ENCODE data around the gene TDO2.

GRCh38 chr4:155901013-155901412 lies 2.5 kb upstream of the TDO2 start:
- TF ChIP-seq RFX5 (IDR thresholded peaks at IDR 0.05; ENCODE audit: low read depth, low read length): no peak
- no peak for TF ChIP-seq CTCF (conservative IDR thresholded peaks at IDR 0.05; ENCODE audit: low read depth, low read length)
- TF ChIP-seq CEBPB (IDR thresholded peaks at IDR 0.05; ENCODE audit: low read depth, low read length): no peak
- no peak for TF ChIP-seq POLR2A (IDR thresholded peaks at IDR 0.05; ENCODE audit: low read depth, low read length)
- TF ChIP-seq CHD1 (IDR thresholded peaks at IDR 0.05; ENCODE audit: low read depth, low read length): no peak
- no peak for TF ChIP-seq BHLHE40 (IDR thresholded peaks at IDR 0.05; ENCODE audit: low read depth, low read length)
- TF ChIP-seq MAFK (IDR thresholded peaks at IDR 0.05; ENCODE audit: low read depth, low read length): no peak
- no peak for TF ChIP-seq MAZ (IDR thresholded peaks at IDR 0.05; ENCODE audit: borderline replicate concordance, low read depth, low read length)
- TF ChIP-seq RAD21 (IDR thresholded peaks at IDR 0.05; ENCODE audit: low read length): no peak
- TF ChIP-seq USF2 (IDR thresholded peaks at IDR 0.05; ENCODE audit: low read depth, low read length): no peak
- TF ChIP-seq SMC3 (IDR thresholded peaks at IDR 0.05; ENCODE audit: low read depth, low read length): no peak
- TF ChIP-seq NFE2L2 (IDR thresholded peaks at IDR 0.05; ENCODE audit: low read depth, low read length): no peak
- no peak for TF ChIP-seq RCOR1 (IDR thresholded peaks at IDR 0.05; ENCODE audit: insufficient replicate concordance, low read length)
- TF ChIP-seq MXI1 (IDR thresholded peaks at IDR 0.05; ENCODE audit: borderline replicate concordance, low read depth, low read length): no peak

Data from IMR-90 (cell line).